ENCODE data around the gene SPATC1L. TPM values are rescaled to one million over a fixed set of nuclear protein-coding genes. Genes with fewer than 3 reads are reported as not detected.
A peak's percentile ranks its signal among the peaks of the same experiment; 100 is the strongest.

SPATC1L gene
- polyA plus RNA-seq, 3 donors = 3.3 to 6.7 (median 5.8) TPM

DNA sequence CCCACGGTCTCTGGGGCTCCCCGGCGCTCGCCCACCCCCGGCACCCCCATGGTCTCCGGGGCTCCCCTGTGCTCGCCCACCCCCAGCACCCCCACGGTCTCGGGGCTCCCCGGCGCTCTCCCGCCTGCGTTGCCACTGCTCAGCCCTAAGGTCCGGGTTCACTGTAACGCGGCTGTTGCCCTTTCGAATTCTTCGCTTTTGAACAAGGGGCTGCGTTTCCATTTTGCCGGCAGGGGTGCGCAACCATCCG is 23.7 kb downstream of the SPATC1L start:
- H3K4me1 ChIP-seq (ENCODE audit: control insufficient read depth in 1 of 2, insufficient read depth in 2 of 2, low read length in 2 of 2) = no peaks in the 10 kb centered on the region
- H3K9me3 Mint-ChIP-seq = peaks cover 1 to 12% (median 2%) of the 10 kb centered on the region in 7 donors
- TF ChIP-seq, protein P1, sequence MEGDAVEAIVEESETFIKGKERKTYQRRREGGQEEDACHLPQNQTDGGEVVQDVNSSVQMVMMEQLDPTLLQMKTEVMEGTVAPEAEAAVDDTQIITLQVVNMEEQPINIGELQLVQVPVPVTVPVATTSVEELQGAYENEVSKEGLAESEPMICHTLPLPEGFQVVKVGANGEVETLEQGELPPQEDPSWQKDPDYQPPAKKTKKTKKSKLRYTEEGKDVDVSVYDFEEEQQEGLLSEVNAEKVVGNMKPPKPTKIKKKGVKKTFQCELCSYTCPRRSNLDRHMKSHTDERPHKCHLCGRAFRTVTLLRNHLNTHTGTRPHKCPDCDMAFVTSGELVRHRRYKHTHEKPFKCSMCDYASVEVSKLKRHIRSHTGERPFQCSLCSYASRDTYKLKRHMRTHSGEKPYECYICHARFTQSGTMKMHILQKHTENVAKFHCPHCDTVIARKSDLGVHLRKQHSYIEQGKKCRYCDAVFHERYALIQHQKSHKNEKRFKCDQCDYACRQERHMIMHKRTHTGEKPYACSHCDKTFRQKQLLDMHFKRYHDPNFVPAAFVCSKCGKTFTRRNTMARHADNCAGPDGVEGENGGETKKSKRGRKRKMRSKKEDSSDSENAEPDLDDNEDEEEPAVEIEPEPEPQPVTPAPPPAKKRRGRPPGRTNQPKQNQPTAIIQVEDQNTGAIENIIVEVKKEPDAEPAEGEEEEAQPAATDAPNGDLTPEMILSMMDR (IDR thresholded peaks at IDR 0.05) = no peak
- H3K4me1 Mint-ChIP-seq = no peaks in the 10 kb centered on the region
- H3K4me2 ChIP-seq (replicated peaks; ENCODE audit: extremely low read depth, low read length, poor library complexity, severe bottlenecking) = no peak overlapping the region
- intact Hi-C loops (cut with micrococcal nuclease) = no loop called here
- DNase-seq = no peak
- no peaks in the 10 kb centered on the region for H4K20me1 ChIP-seq (ENCODE audit: insufficient read depth, low read length)
- H3K9ac ChIP-seq (ENCODE audit: insufficient read depth, low read length, poor library complexity, severe bottlenecking) = no peak overlapping the region
- no peaks in the 10 kb centered on the region for H3K36me3 ChIP-seq (replicated peaks in 1 of 2; ENCODE audit: control insufficient read depth in 1 of 2, insufficient read depth in 2 of 2, low read length in 2 of 2)
- no peaks in the 10 kb centered on the region for H3K79me2 ChIP-seq (ENCODE audit: insufficient read depth, low read length)
- no peak overlapping the region for H3K4me3 Mint-ChIP-seq
- peaks cover 0 to 8% (median 2%) of the 10 kb centered on the region in 3 donors for H3K27me3 Mint-ChIP-seq (ENCODE audit: low read depth in 3 of 3)
- H2AFZ ChIP-seq (ENCODE audit: insufficient read depth, low read depth, low read length, poor library complexity, severe bottlenecking) = no peak overlapping the region
- no peak overlapping the region for H3K27ac Mint-ChIP-seq
- WGBS (ENCODE audit: insufficient coverage) = over 99% methylated on average over 16 of the region's 22 CpGs
- no peaks in the 10 kb centered on the region for H3K27me3 ChIP-seq (ENCODE audit: control insufficient read depth in 2 of 2, insufficient read depth in 2 of 2, low read length in 2 of 2)
- peaks cover 0 to 12% of the 10 kb centered on the region in 2 donors for H3K9me3 ChIP-seq (replicated peaks in 1 of 2; ENCODE audit: control insufficient read depth in 1 of 2, insufficient read depth in 1 of 2, low read length in 2 of 2)
- H3K4me3 ChIP-seq (replicated peaks in 1 of 3; ENCODE audit: low read depth in 2 of 3, low read length in 3 of 3) = no peak overlapping the region
- no peak overlapping the region for H3K27ac ChIP-seq (ENCODE audit: low read depth in 1 of 2, low read length in 2 of 2)
- peaks cover 0 to 2% of the 10 kb centered on the region in 2 donors for H3K36me3 Mint-ChIP-seq

DNA sequence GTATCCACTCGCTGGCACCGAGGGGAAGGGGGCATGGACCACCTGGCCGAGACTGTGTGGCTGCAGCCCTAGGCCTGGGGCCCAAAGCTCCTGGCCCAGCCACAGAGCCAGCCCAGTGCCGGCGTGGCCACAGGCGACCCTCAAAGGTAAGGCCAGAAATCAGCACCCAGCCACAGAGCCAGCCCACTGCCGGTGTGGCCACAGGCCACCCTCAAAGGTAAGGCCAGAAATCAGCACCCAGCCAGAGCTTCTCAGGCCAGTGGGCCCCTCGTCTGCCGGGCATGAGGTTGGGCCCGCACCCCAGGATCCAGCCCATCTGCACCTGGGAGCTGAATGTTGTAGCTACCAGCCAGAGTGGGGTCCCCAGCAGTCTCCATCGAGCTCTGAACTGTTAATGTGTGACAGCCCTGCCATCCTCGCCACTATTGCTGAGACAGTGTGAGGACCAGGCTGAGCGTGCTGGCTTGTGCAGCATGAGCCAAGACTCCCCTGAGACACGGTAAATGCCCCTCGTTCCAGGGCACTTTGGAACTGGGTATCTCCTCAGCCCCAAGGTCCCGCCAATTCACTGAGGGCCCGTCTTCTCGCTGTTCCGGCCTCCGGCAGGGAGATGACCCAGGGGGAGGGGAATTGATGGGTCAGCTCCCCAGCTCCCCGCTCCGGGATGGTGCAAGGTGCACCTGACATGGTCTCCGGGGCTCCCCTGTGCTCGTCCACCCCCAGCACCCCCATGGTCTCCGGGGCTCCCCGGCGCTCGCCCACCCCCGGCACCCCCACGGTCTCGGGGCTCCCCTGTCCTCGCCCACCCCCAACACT is 24.2 kb downstream of the SPATC1L start:
- no peak overlapping the region for H3K27ac ChIP-seq (ENCODE audit: low read depth in 1 of 2, low read length in 2 of 2)
- H3K9me3 ChIP-seq (replicated peaks in 1 of 2; ENCODE audit: control insufficient read depth in 1 of 2, insufficient read depth in 1 of 2, low read length in 2 of 2) = peaks cover 0 to 12% of the 10 kb centered on the region in 2 donors
- H3K4me1 ChIP-seq (ENCODE audit: control insufficient read depth in 1 of 2, insufficient read depth in 2 of 2, low read length in 2 of 2) = no peaks in the 10 kb centered on the region
- H3K4me3 ChIP-seq (replicated peaks in 1 of 3; ENCODE audit: low read depth in 2 of 3, low read length in 3 of 3) = no peak overlapping the region
- no peak overlapping the region for H3K9ac ChIP-seq (ENCODE audit: insufficient read depth, low read length, poor library complexity, severe bottlenecking)
- TF ChIP-seq, protein P1 (IDR thresholded peaks at IDR 0.05) = no peak
- H3K27me3 Mint-ChIP-seq (ENCODE audit: low read depth in 3 of 3) = peaks cover 0 to 8% (median 2%) of the 10 kb centered on the region in 3 donors
- H3K4me3 Mint-ChIP-seq = no peak overlapping the region
- H2AFZ ChIP-seq (ENCODE audit: insufficient read depth, low read depth, low read length, poor library complexity, severe bottlenecking) = no peak overlapping the region
- H3K36me3 Mint-ChIP-seq = peaks cover 0 to 2% of the 10 kb centered on the region in 2 donors
- H3K4me2 ChIP-seq (replicated peaks; ENCODE audit: extremely low read depth, low read length, poor library complexity, severe bottlenecking) = no peak overlapping the region
- peak overlapping the region in 1 of 7 donors; percentile 64 for H3K27ac Mint-ChIP-seq
- H3K79me2 ChIP-seq (ENCODE audit: insufficient read depth, low read length) = no peaks in the 10 kb centered on the region
- H3K36me3 ChIP-seq (replicated peaks in 1 of 2; ENCODE audit: control insufficient read depth in 1 of 2, insufficient read depth in 2 of 2, low read length in 2 of 2) = no peaks in the 10 kb centered on the region
- 97% methylated on average over 24 of the region's 32 CpGs for WGBS (ENCODE audit: insufficient coverage)
- no peaks in the 10 kb centered on the region for H3K4me1 Mint-ChIP-seq
- no peaks in the 10 kb centered on the region for H3K27me3 ChIP-seq (ENCODE audit: control insufficient read depth in 2 of 2, insufficient read depth in 2 of 2, low read length in 2 of 2)
- peaks cover 0 to 12% (median 2%) of the 10 kb centered on the region in 7 donors for H3K9me3 Mint-ChIP-seq
- no peak for DNase-seq
- intact Hi-C loops (cut with micrococcal nuclease) = no loop called here
- H4K20me1 ChIP-seq (ENCODE audit: insufficient read depth, low read length) = no peaks in the 10 kb centered on the region

Data from CD14-positive monocyte (primary cell).